Mesenchymal stem cell (in vitro differentiated cells and primary cell): Measurements from ENCODE around the gene HSPA12B.

Experiments
- DNase-seq: peaks from one replicate; pipeline ENCODE4 v3.0.0-alpha.2; 2013
- H2AFZ ChIP-seq: one replicate; pipeline ENCODE4 v1.6.1; 2013; ENCODE audit warnings: low read depth, mild to moderate bottlenecking, control low read depth, inconsistent platforms, low read length, moderate library complexity
- H2AK5ac ChIP-seq: 2 replicates; pipeline ENCODE4 v1.6.1; 2013; ENCODE audit warnings: low read length, moderate library complexity, mild to moderate bottlenecking, inconsistent platforms; ENCODE audit not compliant: severe bottlenecking
- H2BK120ac ChIP-seq: one replicate; pipeline ENCODE4 v1.6.1; 2013; ENCODE audit warnings: low read depth, mild to moderate bottlenecking, inconsistent platforms, low read length, moderate library complexity
- H2BK12ac ChIP-seq, 2 experiments: one replicate each; pipeline ENCODE4 v1.6.1; 2013; ENCODE audit warnings: inconsistent platforms in 2 of 2, low read length in 2 of 2, mild to moderate bottlenecking in 2 of 2, moderate library complexity in 2 of 2, control low read depth in 1 of 2
- H2BK15ac ChIP-seq: one replicate; pipeline ENCODE4 v1.6.1; 2013; ENCODE audit warnings: mild to moderate bottlenecking, low read depth, inconsistent platforms; ENCODE audit not compliant: poor library complexity, severe bottlenecking
- H2BK5ac ChIP-seq: 2 replicates; pipeline ENCODE4 v1.6.1; 2013; ENCODE audit warnings: low read depth, mild to moderate bottlenecking, low read length, control low read depth, inconsistent platforms; ENCODE audit not compliant: poor library complexity, severe bottlenecking
- H3K14ac ChIP-seq, 2 experiments: one replicate each; pipeline ENCODE4 v1.6.1; 2013; ENCODE audit warnings: inconsistent platforms in 2 of 2, low read length in 2 of 2, control low read depth in 1 of 2, mild to moderate bottlenecking in 1 of 2, moderate library complexity in 1 of 2
- H3K18ac ChIP-seq, 2 experiments: one replicate each; pipeline ENCODE4 v1.6.1; 2013; ENCODE audit warnings: inconsistent platforms in 2 of 2, low read length in 2 of 2, control low read depth in 1 of 2, low read depth in 1 of 2, mild to moderate bottlenecking in 1 of 2
- H3K23ac ChIP-seq, 2 experiments: one replicate each; pipeline ENCODE4 v1.6.1; 2013; ENCODE audit warnings: inconsistent platforms in 2 of 2, low read length in 2 of 2, mild to moderate bottlenecking in 2 of 2, moderate library complexity in 2 of 2, control low read depth in 1 of 2
- H3K27ac ChIP-seq: 2 replicates; pipeline ENCODE4 v1.5.1; 2013; ENCODE audit warnings: mild to moderate bottlenecking, moderate library complexity, low read length, control low read depth, inconsistent platforms; ENCODE audit not compliant: poor library complexity, severe bottlenecking
- H3K27me3 ChIP-seq, 2 experiments: 2 replicates each; pipeline versions ENCODE4 v1.6.1 to v1.7.0; 2013; ENCODE audit warnings: low read length in 2 of 2, mild to moderate bottlenecking in 2 of 2, moderate library complexity in 2 of 2, control low read depth in 1 of 2, inconsistent platforms in 1 of 2; ENCODE audit not compliant: control insufficient read depth in 1 of 2, insufficient read depth in 1 of 2
- H3K36me3 ChIP-seq, 2 experiments: 2 replicates each; pipeline versions ENCODE4 v1.6.1 to v1.7.0; 2013; ENCODE audit warnings: low read length in 2 of 2, control low read depth in 1 of 2, inconsistent platforms in 1 of 2, low read depth in 1 of 2, mild to moderate bottlenecking in 1 of 2; ENCODE audit not compliant: insufficient read depth in 2 of 2, control insufficient read depth in 1 of 2
- H3K4ac ChIP-seq, 2 experiments: one replicate each; pipeline ENCODE4 v1.6.1; 2013; ENCODE audit warnings: inconsistent platforms in 2 of 2, low read length in 2 of 2, mild to moderate bottlenecking in 2 of 2, moderate library complexity in 2 of 2, control low read depth in 1 of 2, low read depth in 1 of 2
- H3K4me1 ChIP-seq: 2 replicates; pipeline ENCODE4 v1.6.1; 2013; ENCODE audit warnings: low read depth, low read length, control low read depth; ENCODE audit not compliant: control insufficient read depth, insufficient read depth
- H3K4me2 ChIP-seq: 2 replicates; pipeline ENCODE4 v1.6.1; 2013; ENCODE audit warnings: low read length, mild to moderate bottlenecking, inconsistent platforms; ENCODE audit not compliant: poor library complexity, severe bottlenecking
- H3K4me3 ChIP-seq, 2 experiments: 2 replicates each; pipeline versions ENCODE4 v1.5.1 to v1.7.0; 2013; ENCODE audit warnings: low read length in 2 of 2, mild to moderate bottlenecking in 2 of 2, control low read depth in 1 of 2, low read depth in 1 of 2; ENCODE audit not compliant: insufficient read depth in 1 of 2
- H3K79me1 ChIP-seq: replicated peaks from 2 replicates; pipeline ENCODE4 v1.6.1; 2013; ENCODE audit warnings: mild to moderate bottlenecking, control low read depth, low read length, inconsistent platforms; ENCODE audit not compliant: poor library complexity, severe bottlenecking
- H3K9ac ChIP-seq: 2 replicates; pipeline ENCODE4 v1.7.0; 2013; ENCODE audit warnings: mild to moderate bottlenecking, low read length, moderate library complexity
- H3K9me3 ChIP-seq: 2 replicates; pipeline ENCODE4 v1.7.0; 2013; ENCODE audit warnings: mild to moderate bottlenecking, low read length; ENCODE audit not compliant: control insufficient read depth
- H4K8ac ChIP-seq: one replicate; pipeline ENCODE4 v1.6.1; 2013; ENCODE audit warnings: inconsistent platforms, mild to moderate bottlenecking, low read length, moderate library complexity
- H4K91ac ChIP-seq: one replicate; pipeline ENCODE4 v1.6.1; 2013; ENCODE audit warnings: mild to moderate bottlenecking, low read length, inconsistent platforms
- WGBS: methylation state at CpG from one replicate; pipeline ENCODE4 v1.1.7; 2013; ENCODE audit warnings: mixed read lengths; 5-methylcytosine and 5-hydroxymethylcytosine counted together

HSPA12B gene

DNA sequence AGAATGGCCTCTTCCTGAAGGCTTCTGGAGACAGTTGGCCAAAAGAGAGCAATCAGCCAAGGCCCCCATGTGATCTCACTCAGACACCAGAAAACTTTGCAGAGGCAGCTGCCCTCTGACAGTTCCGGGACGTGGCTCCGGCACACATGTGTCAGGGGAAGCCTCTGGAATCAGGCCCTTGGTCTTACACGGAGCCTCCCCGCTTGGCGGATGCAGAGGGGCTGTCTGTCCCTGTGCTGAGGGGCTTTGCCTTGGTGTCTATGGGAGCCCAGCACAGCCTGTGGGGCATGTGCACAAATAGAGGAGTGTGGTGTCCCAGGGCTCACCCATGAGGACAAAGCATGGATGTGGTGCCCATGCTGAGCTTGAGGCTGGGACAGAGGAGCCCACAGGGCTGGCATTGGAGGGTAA is 33.9 kb upstream of the HSPA12B start:
- Histone ChIP-seq H2BK5ac (no peak overlapping the region), H3K9ac (no peak overlapping the region), H3K4me3 (no peak overlapping the region), H3K18ac (no peak overlapping the region), H4K91ac (no peak overlapping the region), H3K27me3 (peaks cover 11 to 19% of the 10 kb centered on the region in 2 experiments), H2AK5ac (no peak overlapping the region), H4K8ac (no peak overlapping the region), H3K4me2 (no peak overlapping the region), H2BK120ac (no peak overlapping the region), H3K23ac (no peak overlapping the region), H2BK12ac (no peak overlapping the region), H3K79me1 (no peaks in the 10 kb centered on the region), H3K27ac (no peak overlapping the region), H3K4ac (no peak overlapping the region), H3K14ac (no peak overlapping the region), H2AFZ (no peak overlapping the region), H3K4me1 (no peaks in the 10 kb centered on the region), H3K36me3 (no peaks in the 10 kb centered on the region), H3K9me3 (peaks cover 4% of the 10 kb centered on the region), H2BK15ac (no peak overlapping the region)
- WGBS, result 87% methylated on average over 6 of the region's 6 CpGs
- no peak for DNase-seq

DNA sequence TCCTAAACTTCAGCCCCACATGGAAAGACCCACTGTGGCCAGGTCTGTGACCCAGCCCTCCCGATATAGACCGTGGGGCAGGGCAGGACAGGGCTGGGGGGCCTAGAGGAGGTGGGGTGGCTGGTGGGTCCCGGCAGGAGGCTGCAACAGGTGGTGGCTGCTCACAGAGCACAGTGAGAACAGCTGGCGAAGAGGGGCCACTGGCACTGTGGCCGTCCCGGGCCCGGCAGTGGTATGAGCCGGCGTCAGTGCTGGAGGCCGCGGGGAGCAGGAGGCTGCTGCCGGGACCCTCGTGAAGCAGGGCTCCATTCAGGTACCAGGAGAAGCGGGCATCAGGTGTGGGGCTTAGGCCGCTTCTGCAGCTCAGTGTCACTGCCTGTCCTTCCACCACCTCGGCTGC is 33.4 kb upstream of the HSPA12B start:
- H3K4ac ChIP-seq, result no peak overlapping the region
- no peak for DNase-seq
- no peak overlapping the region for H3K4me3 ChIP-seq
- H3K27ac ChIP-seq, result no peak overlapping the region
- H2AFZ ChIP-seq, result no peak overlapping the region
- H3K9me3 ChIP-seq, result peaks cover 4% of the 10 kb centered on the region
- H2AK5ac ChIP-seq, result no peak overlapping the region
- H3K18ac ChIP-seq, result no peak overlapping the region
- H2BK120ac ChIP-seq, result no peak overlapping the region
- H3K27me3 ChIP-seq, result peaks cover 15 to 23% of the 10 kb centered on the region in 2 experiments
- no peak overlapping the region for H3K9ac ChIP-seq
- H3K23ac ChIP-seq, result no peak overlapping the region
- peak overlapping the region; percentile 1 for H3K4me2 ChIP-seq
- no peak overlapping the region for H4K91ac ChIP-seq
- no peak overlapping the region for H4K8ac ChIP-seq
- H3K14ac ChIP-seq, result no peak overlapping the region
- no peaks in the 10 kb centered on the region for H3K4me1 ChIP-seq
- H2BK12ac ChIP-seq, result no peak overlapping the region
- H2BK5ac ChIP-seq, result no peak overlapping the region
- WGBS, result 95% methylated on average over 15 of the region's 16 CpGs
- no peaks in the 10 kb centered on the region for H3K36me3 ChIP-seq
- no peaks in the 10 kb centered on the region for H3K79me1 ChIP-seq
- no peak overlapping the region for H2BK15ac ChIP-seq

DNA sequence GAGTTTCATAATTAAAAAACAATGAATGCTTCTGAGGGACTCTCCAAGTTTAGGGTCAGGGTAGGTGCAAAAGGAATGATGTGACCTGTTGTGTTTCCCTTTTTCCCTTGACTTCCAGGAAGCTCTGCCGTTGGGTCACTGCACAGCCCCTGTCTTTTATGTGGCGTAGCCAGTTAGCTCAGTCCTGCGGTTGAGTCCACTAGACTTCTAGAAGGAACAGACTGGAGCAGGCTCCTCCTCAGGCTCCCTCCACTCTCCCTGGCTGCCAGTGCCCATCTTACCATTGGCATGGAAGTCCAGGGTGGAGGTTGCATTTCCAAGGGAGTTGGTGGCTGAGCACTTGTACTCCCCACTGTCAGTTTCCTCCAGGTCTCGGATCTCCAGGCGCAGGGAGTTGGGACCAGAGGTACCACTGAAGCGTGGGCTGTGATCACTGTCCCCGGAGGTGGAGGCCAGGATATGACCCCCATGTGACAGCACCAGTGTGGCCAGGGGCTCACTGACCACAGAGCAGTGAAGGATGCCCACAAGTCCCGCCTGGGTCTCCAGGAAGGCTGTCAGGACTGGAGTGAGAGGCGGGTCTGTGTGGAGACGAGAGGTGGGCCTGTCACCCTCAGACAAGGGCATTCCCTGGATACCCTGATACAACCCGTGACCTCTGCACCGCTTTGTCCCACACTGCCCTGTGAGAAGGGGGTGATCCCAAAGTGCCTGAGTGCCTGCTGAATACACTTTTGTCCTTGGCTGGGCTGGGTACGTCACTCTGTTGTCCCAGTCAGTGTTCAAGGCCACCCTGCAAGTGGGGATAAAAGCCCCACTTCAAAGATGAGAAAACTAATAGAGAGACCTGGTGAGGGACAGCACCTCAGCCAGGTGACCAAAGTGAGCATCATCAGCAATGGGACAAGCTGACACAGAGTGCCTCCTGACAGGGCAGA is 31.2 kb upstream of the HSPA12B start:
- Histone ChIP-seq H4K8ac (no peak overlapping the region), H2BK12ac (no peak overlapping the region), H3K27me3 (peaks cover 17 to 29% of the 10 kb centered on the region in 2 experiments), H3K4me3 (no peak overlapping the region), H3K27ac (no peak overlapping the region), H2BK15ac (no peak overlapping the region), H4K91ac (no peak overlapping the region), H2BK5ac (no peak overlapping the region), H3K4me1 (no peaks in the 10 kb centered on the region), H3K18ac (no peak overlapping the region), H3K4me2 (no peak overlapping the region), H3K23ac (no peak overlapping the region), H3K36me3 (no peaks in the 10 kb centered on the region), H3K4ac (no peak overlapping the region), H3K14ac (no peak overlapping the region), H2BK120ac (no peak overlapping the region), H2AK5ac (no peak overlapping the region), H3K79me1 (no peaks in the 10 kb centered on the region), H2AFZ (no peak overlapping the region), H3K9me3 (peaks cover 2% of the 10 kb centered on the region), H3K9ac (no peak overlapping the region)
- WGBS, result 91% methylated on average over 13 of the region's 13 CpGs
- DNase-seq, result no peak

DNA sequence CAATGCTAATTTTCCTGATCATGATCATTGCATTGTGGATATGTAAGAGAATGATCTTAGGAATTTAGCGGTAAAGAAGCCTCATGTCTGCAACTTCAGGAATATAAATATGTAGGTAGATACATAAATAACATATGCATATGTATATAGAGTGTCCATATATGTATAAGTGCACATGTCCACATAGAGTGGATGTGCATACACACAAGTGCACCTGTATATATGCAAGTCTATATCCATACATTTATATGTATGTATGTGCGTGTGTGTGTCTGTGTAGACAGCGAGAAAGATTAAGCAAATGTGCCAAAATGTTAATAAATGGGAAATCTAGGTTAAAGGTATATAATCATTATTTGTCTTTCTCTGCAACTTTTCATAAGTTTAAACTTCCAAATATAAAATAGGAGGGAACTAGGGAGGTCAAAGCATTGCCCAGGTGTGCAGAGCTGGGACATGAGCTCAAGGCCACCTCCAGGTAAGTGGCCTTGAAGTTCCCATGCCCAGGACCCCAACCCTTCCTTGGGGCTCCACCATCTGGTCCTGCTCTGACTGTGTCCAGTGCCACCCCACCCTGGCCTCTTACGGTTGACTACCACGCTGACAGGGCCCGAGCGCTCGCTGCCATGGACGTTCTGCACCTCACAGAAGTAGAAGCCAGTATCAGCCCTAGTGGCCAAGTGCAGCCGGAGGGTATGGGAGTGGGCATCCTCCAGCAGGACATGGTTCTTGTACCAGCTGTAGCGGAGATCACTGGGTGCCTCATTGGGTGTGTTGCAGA is 29.7 kb upstream of the HSPA12B start:
- no peak overlapping the region for H4K91ac ChIP-seq
- H3K4ac ChIP-seq, result no peak overlapping the region
- no peaks in the 10 kb centered on the region for H3K9me3 ChIP-seq
- no peak overlapping the region for H3K23ac ChIP-seq
- no peak overlapping the region for H2AFZ ChIP-seq
- no peaks in the 10 kb centered on the region for H3K79me1 ChIP-seq
- no peak overlapping the region for H2BK5ac ChIP-seq
- H4K8ac ChIP-seq, result no peak overlapping the region
- H3K9ac ChIP-seq, result no peak overlapping the region
- no peak overlapping the region for H2BK12ac ChIP-seq
- no peak for DNase-seq
- no peaks in the 10 kb centered on the region for H3K4me1 ChIP-seq
- H3K4me2 ChIP-seq, result no peak overlapping the region
- no peaks in the 10 kb centered on the region for H3K36me3 ChIP-seq
- H3K4me3 ChIP-seq, result no peak overlapping the region
- no peak overlapping the region for H2BK15ac ChIP-seq
- H3K14ac ChIP-seq, result no peak overlapping the region
- H3K27me3 ChIP-seq, result peaks cover 20 to 23% of the 10 kb centered on the region in 2 experiments
- no peak overlapping the region for H2BK120ac ChIP-seq
- no peak overlapping the region for H3K27ac ChIP-seq
- no peak overlapping the region for H3K18ac ChIP-seq
- no peak overlapping the region for H2AK5ac ChIP-seq
- 84% methylated on average over 9 of the region's 11 CpGs for WGBS
